SKM-1 treated with dmso at 0.1 percent for 144 hours (cell line): ENCODE results near the gene OR2T5.
A peak's percentile ranks its signal among the peaks of the same experiment; 100 is the strongest.
"Not testable (repeated sequence)": the region's sequence is repeated elsewhere in the genome, so short reads cannot be mapped to it uniquely, and the experiment has no call there.

Experiments
- DNase-seq: peaks from one replicate; lab custom pipeline; 2025; ENCODE audit not compliant: unreplicated experiment; lab: John Stamatoyannopoulos, UW

OR2T5 gene

GRCh38 chr1:248500305-248501035 is 12.1 kb downstream of the OR2T5 start:
- DNase-seq = peak; percentile 9

GRCh38 chr1:248507773-248508172 is 19.4 kb downstream of the OR2T5 start, which contains the start of gene OR2G6:
TSS of gene OR2G6 (plus strand) at chr1:248508073. CDS start at chr1:248521647, 13,574 bp downstream.
- not testable (repeated sequence) for DNase-seq

GRCh38 chr1:248510217-248510616 is 21.8 kb downstream of the OR2T5 start:
- DNase-seq = not testable (repeated sequence)

GRCh38 chr1:248521856-248522255 is 33.5 kb downstream of the OR2T5 start:
- DNase-seq = no peak

- DNase-seq = not testable (repeated sequence)
These were observed 49.1 kb downstream of the OR2T5 start for GRCh38 chr1:248537449-248537848.
